K562 (cell line): Measurements from ENCODE around the gene ZSCAN25.

Source experiments
- CC2D1A ChIP-seq: fragments of 450-650 bp; IDR thresholded peaks from 2 replicates; pipeline ENCODE4 v1.6.1; 2017; ENCODE audit warnings: mild to moderate bottlenecking
- CEBPG ChIP-seq, 3 experiments: fragments of 200-800 bp in 1 of 3; sonication (Bioruptor generic) in 1 of 3; sonication (generic) in 1 of 3; formaldehyde crosslinking in 1 of 3; IDR thresholded peaks in 2 of 3; conservative IDR thresholded peaks in 1 of 3; 2 replicates each; pipeline versions ENCODE4 v1.6.1 to v1.8.0; 2016 to 2022; ENCODE audit warnings: missing compliant biosample characterization in 2 of 3, missing genetic modification characterization in 2 of 3, mild to moderate bottlenecking in 1 of 3, missing genetic modification reagents in 1 of 3
- CTCF ChIP-seq, 3 experiments: IDR thresholded peaks in 2 of 3; conservative IDR thresholded peaks in 1 of 3; 2 replicates each; pipeline ENCODE4 v1.5.1; 2011 to 2012; ENCODE audit warnings: low read length in 3 of 3, mild to moderate bottlenecking in 3 of 3, control low read depth in 2 of 3, improper control_type of control experiment in 1 of 3, inconsistent platforms in 1 of 3, low read depth in 1 of 3, mixed read lengths in 1 of 3, moderate library complexity in 1 of 3; ENCODE audit not compliant: insufficient read depth in 2 of 3
- DPF2 ChIP-seq: fragments of 450-650 bp; IDR thresholded peaks from 2 replicates; pipeline ENCODE4 v1.6.1; 2016
- FOSL1 ChIP-seq: fragments of 200-800 bp; sonication (Bioruptor generic); conservative IDR thresholded peaks from 2 replicates; pipeline ENCODE4 v1.6.1; 2016; ENCODE audit warnings: missing genetic modification characterization, missing compliant biosample characterization
- HDAC2 ChIP-seq: fragments of 450-650 bp; IDR thresholded peaks from 2 replicates; pipeline ENCODE4 v1.6.1; 2016; ENCODE audit warnings: mild to moderate bottlenecking
- TEAD4 ChIP-seq, 2 experiments: sonication (generic) in 1 of 2; formaldehyde crosslinking in 1 of 2; IDR thresholded peaks; 2 replicates each; pipeline versions ENCODE4 v1.6.1 to v1.8.0; 2012 to 2022; ENCODE audit warnings: borderline replicate concordance in 1 of 2, inconsistent platforms in 1 of 2, low read length in 1 of 2, mild to moderate bottlenecking in 1 of 2, missing genetic modification reagents in 1 of 2
- YBX1 ChIP-seq: fragments of 450-650 bp; IDR thresholded peaks from 2 replicates; pipeline ENCODE4 v1.7.1; 2016; ENCODE audit warnings: mild to moderate bottlenecking
- TF ChIP-seq, protein P1 (sequence below), 2 experiments: fragments of 450-650 bp in 1 of 2; sonication (generic) in 1 of 2; formaldehyde crosslinking in 1 of 2; IDR thresholded peaks in 1 of 2; conservative IDR thresholded peaks in 1 of 2; 2 replicates each; pipeline versions ENCODE4 v1.6.1 to v1.8.1; 2016 to 2023; ENCODE audit warnings: mild to moderate bottlenecking in 2 of 2, moderate library complexity in 2 of 2, inconsistent platforms in 1 of 2, missing genetic modification reagents in 1 of 2

DNA sequence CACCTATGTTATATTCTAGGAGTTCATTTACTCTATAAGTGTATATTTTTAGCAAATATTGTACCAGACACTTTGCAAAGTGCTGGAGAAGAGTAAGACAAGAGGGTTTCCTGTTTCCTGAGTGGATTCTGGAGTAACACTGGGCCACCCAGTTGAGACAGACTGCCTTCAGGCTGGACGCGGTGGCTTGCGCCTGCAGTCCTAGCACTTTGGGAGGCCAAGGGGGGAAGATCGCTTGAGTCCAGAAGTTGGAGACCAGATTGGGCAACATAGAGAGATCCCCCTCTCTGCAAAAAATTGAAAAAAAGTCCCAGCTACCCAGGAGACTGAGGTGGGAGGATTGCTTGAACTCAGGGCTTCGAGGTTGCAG is 772 bp upstream of the ZSCAN25 start:
- TF ChIP-seq YBX1 (no peak), HDAC2 (no peak), CTCF (IDR thresholded peaks at IDR 0.05 in 2 of 3, conservative IDR thresholded peaks at IDR 0.05 in 1 of 3; ENCODE audit: insufficient read depth in 2 of 3, low read depth in 1 of 3, low read length in 3 of 3) (no peak), TEAD4 (IDR thresholded peaks at IDR 0.05; ENCODE audit: low read length) (no peak), TEAD4 (CRISPR knock-in tag; IDR thresholded peaks at IDR 0.05; ENCODE audit: borderline replicate concordance) (no peak), CEBPG (CRISPR knock-in tag; IDR thresholded peaks at IDR 0.05) (no peak), CEBPG (tag; conservative IDR thresholded peaks at IDR 0.05 in 1 of 2, IDR thresholded peaks at IDR 0.05 in 1 of 2) (no peak), FOSL1 (tag) (no peak), DPF2 (no peak), CC2D1A (no peak)
- TF ChIP-seq, protein P1, sequence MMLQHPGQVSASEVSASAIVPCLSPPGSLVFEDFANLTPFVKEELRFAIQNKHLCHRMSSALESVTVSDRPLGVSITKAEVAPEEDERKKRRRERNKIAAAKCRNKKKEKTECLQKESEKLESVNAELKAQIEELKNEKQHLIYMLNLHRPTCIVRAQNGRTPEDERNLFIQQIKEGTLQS (IDR thresholded peaks at IDR 0.05): no peak
- TF ChIP-seq, protein P1 (CRISPR knock-in tag; conservative IDR thresholded peaks at IDR 0.05): no peak
